Tibial nerve (tissue), 4 donors: ENCODE data around the gene LANCL1.

ENCODE experiments used
- EP300 ChIP-seq, 2 donors: sonication (generic); formaldehyde crosslinking; IDR thresholded peaks; one replicate each; pipeline ENCODE4 v1.6.1; 2017; ENCODE audit warnings: antibody characterized with exemption in 2 of 2, mild to moderate bottlenecking in 1 of 2
- POLR2A ChIP-seq, 2 donors: fragments of 450-650 bp; IDR thresholded peaks; one replicate each; pipeline ENCODE4 v1.6.1; 2017; ENCODE audit warnings: antibody characterized with exemption in 2 of 2, mild to moderate bottlenecking in 2 of 2, moderate library complexity in 2 of 2
- TF ChIP-seq, protein P1 (sequence below), 5 experiments: fragments of 200-600 bp in 3 of 5; fragments of 450-650 bp in 2 of 5; sonication (generic) in 3 of 5; IDR thresholded peaks; one replicate each; pipeline ENCODE4 v1.5.1; 2016 to 2019; ENCODE audit warnings: antibody characterized with exemption in 5 of 5, mild to moderate bottlenecking in 3 of 5, moderate library complexity in 2 of 5

DNA sequence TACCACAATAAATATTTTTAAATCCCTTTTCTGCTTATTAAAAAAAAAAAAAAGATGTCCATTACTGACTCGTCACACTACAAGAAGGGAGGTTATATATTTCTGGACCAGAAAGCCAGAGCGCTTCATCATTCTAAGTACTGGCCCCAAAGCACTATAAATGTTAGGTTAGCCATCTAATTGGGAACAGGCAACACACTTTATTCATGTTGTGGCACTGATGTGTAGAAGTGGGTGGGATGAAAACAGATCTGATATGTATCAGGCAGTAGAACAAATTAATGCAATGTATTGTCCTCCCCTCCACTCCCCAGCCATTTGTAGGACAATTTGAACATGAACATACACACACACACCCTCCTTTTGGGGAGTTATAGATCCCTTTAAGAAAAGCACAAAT lies 24.4 kb downstream of the LANCL1 start:
- TF ChIP-seq, protein P1, sequence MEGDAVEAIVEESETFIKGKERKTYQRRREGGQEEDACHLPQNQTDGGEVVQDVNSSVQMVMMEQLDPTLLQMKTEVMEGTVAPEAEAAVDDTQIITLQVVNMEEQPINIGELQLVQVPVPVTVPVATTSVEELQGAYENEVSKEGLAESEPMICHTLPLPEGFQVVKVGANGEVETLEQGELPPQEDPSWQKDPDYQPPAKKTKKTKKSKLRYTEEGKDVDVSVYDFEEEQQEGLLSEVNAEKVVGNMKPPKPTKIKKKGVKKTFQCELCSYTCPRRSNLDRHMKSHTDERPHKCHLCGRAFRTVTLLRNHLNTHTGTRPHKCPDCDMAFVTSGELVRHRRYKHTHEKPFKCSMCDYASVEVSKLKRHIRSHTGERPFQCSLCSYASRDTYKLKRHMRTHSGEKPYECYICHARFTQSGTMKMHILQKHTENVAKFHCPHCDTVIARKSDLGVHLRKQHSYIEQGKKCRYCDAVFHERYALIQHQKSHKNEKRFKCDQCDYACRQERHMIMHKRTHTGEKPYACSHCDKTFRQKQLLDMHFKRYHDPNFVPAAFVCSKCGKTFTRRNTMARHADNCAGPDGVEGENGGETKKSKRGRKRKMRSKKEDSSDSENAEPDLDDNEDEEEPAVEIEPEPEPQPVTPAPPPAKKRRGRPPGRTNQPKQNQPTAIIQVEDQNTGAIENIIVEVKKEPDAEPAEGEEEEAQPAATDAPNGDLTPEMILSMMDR (IDR thresholded peaks at IDR 0.05), result no peak
- TF ChIP-seq POLR2A (IDR thresholded peaks at IDR 0.05) (no peak), EP300 (IDR thresholded peaks at IDR 0.05) (no peak)
